Germinal center (tissue), 1 donor: ENCODE results near the gene EMILIN2.
"Not testable (repeated sequence)": the region's sequence is repeated elsewhere in the genome, so short reads cannot be mapped to it uniquely, and the experiment has no call there.

Experiments
- DNase-seq: peaks from one replicate; pipeline ENCODE4 v3.0.0; 2012; ENCODE audit warnings: mixed read lengths, low spot score

EMILIN2 gene

GRCh38 chr18:2900684-2901422 is 54.0 kb downstream of the EMILIN2 start:
- no peak for DNase-seq

GRCh38 chr18:2901423-2901985 is 54.7 kb downstream of the EMILIN2 start:
- DNase-seq: no peak

DNA sequence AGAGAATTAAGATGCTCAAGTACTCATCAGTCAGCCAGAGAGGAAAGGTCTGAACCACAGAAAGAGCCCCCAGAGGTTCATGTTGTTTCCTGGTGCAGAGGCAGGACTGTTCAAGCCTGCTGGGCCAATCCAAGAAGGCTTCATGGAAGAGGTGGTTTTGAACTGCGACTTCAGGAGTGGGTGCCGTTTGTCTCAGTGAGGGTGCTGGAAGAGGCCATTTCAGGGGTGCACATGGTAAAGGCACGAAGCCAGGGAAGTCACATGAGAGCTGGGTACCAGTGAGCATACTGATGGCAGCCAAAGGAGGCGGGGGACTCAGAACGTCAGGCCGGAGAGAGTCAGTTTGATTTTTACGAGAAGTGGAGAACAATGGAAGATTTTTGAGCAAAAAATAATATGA is 55.5 kb downstream of the EMILIN2 start:
- DNase-seq: no peak

GRCh38 chr18:2903006-2903405 is 56.2 kb downstream of the EMILIN2 start:
- no peak for DNase-seq

- peak; percentile 33 for DNase-seq
These were observed 59.3 kb downstream of the EMILIN2 start for GRCh38 chr18:2905854-2906703.

- DNase-seq: peak; percentile 66
These were observed 60.1 kb downstream of the EMILIN2 start for GRCh38 chr18:2906704-2907549.

GRCh38 chr18:2907550-2908135 is 60.8 kb downstream of the EMILIN2 start:
- no peak for DNase-seq

GRCh38 chr18:2908166-2908945 is 61.5 kb downstream of the EMILIN2 start:
- no peak for DNase-seq

DNA sequence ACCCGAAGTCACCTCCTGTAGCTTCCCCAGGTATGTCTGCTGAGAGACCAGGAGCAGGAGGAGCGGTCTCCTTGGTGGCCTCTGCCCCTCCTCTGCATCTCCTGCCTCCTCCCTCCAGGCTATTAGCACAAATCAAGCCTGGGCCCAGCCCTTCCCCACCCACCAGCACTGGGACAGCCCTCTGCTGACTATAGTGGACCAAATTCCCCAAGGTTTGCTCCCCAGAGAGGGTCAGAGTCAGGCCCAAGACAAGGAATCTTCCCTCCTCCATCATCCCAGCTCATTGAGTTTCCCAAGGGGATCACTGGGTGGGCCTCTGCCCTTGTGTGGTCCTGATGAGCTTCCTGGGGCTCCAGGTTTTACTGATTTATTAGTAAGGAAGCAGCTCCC is 62.1 kb downstream of the EMILIN2 start:
- no peak for DNase-seq

DNA sequence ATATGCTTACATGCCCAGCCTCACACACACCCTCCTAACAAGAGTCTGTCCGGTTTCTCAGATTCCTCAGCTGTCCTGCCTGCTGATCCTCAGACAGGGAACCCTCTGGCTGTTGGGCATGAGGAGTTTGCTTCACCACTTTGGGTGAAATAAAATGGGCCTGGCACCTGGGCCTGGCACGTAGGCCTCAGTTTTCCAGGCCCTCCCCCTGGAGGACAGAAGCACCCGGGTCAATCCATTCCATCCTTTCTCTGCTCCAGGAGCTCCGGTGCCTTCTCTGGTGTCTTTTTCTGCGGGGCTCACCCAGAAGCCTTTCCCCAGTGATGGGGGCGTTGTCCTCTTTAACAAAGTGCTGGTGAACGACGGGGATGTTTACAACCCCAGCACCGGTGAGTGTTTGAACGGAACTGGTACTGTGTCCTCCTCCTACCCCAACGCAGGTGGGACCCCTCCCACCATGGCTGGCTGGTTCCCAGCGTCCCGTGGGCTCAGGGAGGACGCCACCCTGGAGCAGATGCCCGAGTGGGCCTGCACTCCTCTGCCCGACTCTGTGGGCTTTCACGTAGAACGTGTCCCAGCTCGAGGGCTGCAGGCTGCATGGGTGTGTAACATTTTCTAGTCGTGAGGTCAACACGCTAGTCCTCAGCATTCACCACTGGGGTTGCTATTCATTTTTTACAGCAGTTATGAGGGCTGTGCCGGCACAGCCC is 62.8 kb downstream of the EMILIN2 start:
- no peak for DNase-seq

DNA sequence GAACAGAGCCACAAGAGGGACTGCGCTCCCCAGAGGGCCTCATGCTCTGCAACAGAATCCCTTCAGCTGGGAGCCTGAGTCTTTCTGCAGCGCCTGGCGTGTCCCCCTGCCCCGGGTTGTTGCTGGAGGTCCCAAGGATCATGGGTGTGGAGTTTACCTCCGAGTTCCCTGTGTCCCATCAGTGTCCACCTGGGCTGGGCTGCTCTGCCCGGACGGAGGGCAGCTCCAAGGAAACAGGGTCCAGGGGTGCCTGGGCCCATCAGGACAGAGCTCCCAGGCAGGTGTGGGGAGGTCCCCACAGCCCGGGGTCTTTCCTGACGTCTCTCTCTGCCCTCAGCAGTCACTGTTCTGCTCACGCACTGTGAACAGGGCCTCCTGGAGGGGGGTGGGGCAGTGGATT is 63.5 kb downstream of the EMILIN2 start:
- DNase-seq: no peak

DNA sequence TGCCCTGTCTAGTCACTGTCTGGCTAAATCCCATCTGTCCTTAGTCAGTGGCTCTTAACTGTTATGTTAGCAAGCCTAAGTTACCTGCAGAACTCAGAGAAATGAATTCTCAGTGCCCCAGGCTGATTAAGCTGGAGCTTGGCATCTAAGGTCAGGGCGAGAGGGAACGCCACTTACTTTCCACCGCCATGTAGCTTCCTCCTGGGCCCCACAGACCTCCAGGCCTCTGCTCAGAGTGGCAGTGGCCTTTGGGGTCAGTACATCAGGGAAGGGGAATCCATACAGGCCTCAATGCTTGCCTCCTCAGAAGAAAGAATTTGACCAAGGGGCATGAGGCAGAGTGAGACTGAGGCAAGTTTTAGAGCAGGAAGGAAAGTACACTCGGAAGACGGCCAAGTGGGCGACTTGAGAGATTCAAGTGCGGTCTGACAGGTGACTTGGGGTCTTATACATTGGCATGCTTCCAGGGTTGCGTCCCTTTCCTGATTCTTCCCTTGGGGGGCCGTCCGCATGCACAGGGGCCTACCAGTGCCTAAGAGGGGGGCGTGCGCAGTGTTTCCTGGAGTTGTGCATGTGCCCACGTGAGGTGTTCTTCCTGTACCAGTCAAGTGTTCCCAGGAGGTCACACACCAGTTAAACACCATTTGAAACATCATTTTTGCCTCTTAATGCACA is 64.1 kb downstream of the EMILIN2 start:
- no peak for DNase-seq

DNA sequence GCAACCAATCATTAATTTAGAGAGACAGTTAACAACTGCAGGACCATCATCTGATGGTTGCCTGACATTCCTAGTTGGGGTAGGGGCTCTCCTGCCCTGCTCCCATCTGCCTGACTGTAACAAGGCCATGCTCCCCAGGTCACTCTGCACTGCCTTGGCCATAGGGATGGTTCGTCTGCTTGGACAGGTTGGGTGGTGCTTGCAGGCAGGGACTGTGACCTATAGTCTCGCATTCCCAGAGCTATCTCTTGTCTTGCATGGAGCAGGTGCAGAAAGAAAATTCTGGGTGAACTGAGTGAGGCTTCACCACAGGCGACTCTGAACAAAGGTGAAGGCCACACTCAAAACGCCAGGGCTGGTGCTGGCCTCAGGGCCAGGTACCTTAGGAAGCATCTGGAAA is 64.7 kb downstream of the EMILIN2 start:
- DNase-seq: no peak

DNA sequence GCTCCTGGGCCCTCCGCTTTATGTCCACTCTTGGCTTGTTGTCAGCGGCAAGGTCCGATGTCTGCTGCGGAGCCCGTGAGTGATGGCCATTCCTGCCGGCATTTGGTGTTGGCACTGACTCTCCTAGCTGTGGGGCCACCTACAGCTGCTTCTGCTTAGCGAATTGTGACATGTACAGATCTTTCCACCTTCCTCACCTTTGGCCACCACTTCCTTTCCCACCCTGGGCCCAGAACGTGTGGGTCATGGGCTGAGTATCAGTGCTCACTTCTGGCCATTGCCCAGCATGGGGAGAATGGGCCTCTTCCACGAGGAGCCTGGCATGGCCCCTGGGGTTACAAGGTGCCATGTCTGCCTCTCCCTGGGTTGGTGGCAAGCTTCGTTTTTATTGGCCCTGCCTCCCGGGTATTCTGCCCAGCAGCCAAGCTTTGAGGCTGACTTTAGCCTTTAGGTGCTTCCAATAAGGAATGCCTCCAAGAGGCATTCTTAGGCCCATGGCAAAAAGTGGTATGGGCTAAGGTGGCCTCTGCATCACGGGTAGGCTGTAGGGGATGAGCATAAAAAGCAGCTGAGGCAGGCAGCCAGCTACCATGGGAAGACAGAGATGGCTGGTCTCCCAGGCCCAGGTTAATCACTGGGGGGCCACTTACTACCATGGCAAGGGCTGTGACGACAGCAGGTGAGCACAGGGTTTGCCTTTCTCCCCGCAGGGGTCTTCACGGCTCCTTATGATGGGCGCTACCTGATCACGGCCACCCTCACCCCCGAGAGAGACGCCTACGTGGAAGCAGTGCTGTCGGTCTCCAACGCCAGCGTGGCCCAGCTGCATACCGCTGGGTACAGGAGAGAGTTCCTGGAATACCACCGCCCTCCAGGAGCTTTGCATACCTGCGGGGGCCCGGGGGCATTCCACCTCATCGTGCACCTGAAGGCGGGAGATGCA is 65.8 kb downstream of the EMILIN2 start:
- DNase-seq: no peak

- no peak for DNase-seq
These were observed 66.7 kb downstream of the EMILIN2 start for GRCh38 chr18:2913398-2914005.

- no peak for DNase-seq
These were observed 67.5 kb downstream of the EMILIN2 start for GRCh38 chr18:2914185-2914880.

GRCh38 chr18:2914881-2915240 is 68.1 kb downstream of the EMILIN2 start:
- DNase-seq: no peak

DNA sequence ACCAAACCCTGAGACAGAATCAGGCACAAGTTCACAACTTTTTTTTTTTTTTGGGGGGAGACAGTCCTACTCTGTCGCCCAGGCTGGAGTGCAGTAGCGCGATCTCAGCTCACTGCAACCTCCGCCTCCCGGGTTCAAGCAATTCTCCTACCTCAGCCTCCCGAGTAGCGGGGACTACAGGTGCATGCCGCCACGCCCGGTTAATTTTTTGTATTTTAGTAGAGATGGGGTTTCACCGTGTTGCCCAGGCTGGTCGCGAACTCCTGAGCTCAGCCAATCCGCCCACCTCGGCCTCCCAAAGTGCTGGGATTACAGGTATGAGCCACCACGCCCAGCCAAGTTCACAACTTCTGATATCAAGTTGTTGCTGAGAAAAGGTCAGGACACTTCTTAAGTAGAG is 68.7 kb downstream of the EMILIN2 start:
- not testable (repeated sequence) for DNase-seq
